Spleen (tissue), 7 donors: ENCODE measurements around the gene PBRM1.

Experiments
- CTCF ChIP-seq, 11 experiments: fragments of 200-600 bp in 7 of 11; fragments of 450-650 bp in 4 of 11; sonication (generic) in 4 of 11; IDR thresholded peaks in 8 of 11; conservative IDR thresholded peaks in 3 of 11; 1 replicate in 7 of 11; 2 replicates in 4 of 11; pipeline versions ENCODE4 v1.4.0 to v1.8.0; 2016 to 2021; ENCODE audit warnings: antibody characterized with exemption in 11 of 11, inconsistent platforms in 4 of 11, mild to moderate bottlenecking in 1 of 11
- POLR2A ChIP-seq, 3 donors: fragments of 450-650 bp; IDR thresholded peaks; one replicate each; pipeline ENCODE4 v1.5.1; 2017; ENCODE audit warnings: antibody characterized with exemption in 3 of 3, mild to moderate bottlenecking in 1 of 3
- POLR2AphosphoS5 ChIP-seq, 3 donors: sonication (generic); formaldehyde crosslinking; IDR thresholded peaks; one replicate each; pipeline ENCODE4 v1.5.1; 2017; ENCODE audit warnings: antibody characterized with exemption in 3 of 3
- donor health status: DM: no; HTN: no; CAD: no; lungs with moderate emphysema.
- donor health status: DM: no; HTN: no; CAD: no.
- donor health status: DM: no; HTN: no; CAD: no.

- TF ChIP-seq CTCF (IDR thresholded peaks at IDR 0.05 in 8 of 11, conservative IDR thresholded peaks at IDR 0.05 in 3 of 11) (no peak), POLR2A (IDR thresholded peaks at IDR 0.05) (no peak), POLR2AphosphoS5 (IDR thresholded peaks at IDR 0.05) (no peak)
These were observed 128.4 kb downstream of the PBRM1 start for GRCh38 chr3:52557011-52557960.
